ENCODE data around the gene OCA2.

- TF ChIP-seq YY1 (IDR thresholded peaks at IDR 0.05; ENCODE audit: insufficient read depth, insufficient read length) (no peak), SUZ12 (IDR thresholded peaks at IDR 0.05; ENCODE audit: extremely low read depth, insufficient read depth, insufficient read length) (no peak), ZNF274 (IDR thresholded peaks at IDR 0.05; ENCODE audit: low read depth, low read length) (no peak)
These were observed 255.0 kb downstream of the OCA2 start for GRCh38 chr15:27844018-27844666.

Measured in NT2/D1 (cell line).